K562 (cell line): ENCODE results near the gene CKLF. TPM values are rescaled to one million over a fixed set of nuclear protein-coding genes. Genes with fewer than 3 reads are reported as not detected.

Experiments used
- BMI1 ChIP-seq: fragments of 150-350 bp; IDR thresholded peaks from 2 replicates; pipeline ENCODE4 v1.6.1; 2014; ENCODE audit warnings: low read length
- EZH2 ChIP-seq: IDR thresholded peaks from 2 replicates; pipeline ENCODE4 v1.6.1; 2012; ENCODE audit warnings: low read depth, mild to moderate bottlenecking, inconsistent platforms, low read length, borderline replicate concordance
- GATAD2B ChIP-seq: fragments of 450-650 bp; IDR thresholded peaks from 2 replicates; pipeline ENCODE4 v1.6.1; 2017; ENCODE audit warnings: mild to moderate bottlenecking, borderline replicate concordance
- NR2C1 ChIP-seq, 2 experiments: fragments of 450-650 bp; IDR thresholded peaks; 2 replicates each; pipeline ENCODE4 v1.6.1; 2017; ENCODE audit warnings: mild to moderate bottlenecking in 2 of 2, antibody characterized with exemption in 1 of 2, inconsistent platforms in 1 of 2, missing compliant biosample characterization in 1 of 2, missing genetic modification characterization in 1 of 2
- PTTG1 ChIP-seq: fragments of 450-650 bp; IDR thresholded peaks from 2 replicates; pipeline ENCODE4 v1.6.1; 2016; ENCODE audit warnings: low read depth, mild to moderate bottlenecking, missing genetic modification characterization, missing compliant biosample characterization
- RHOXF2B ChIP-seq: fragments of 250-450 bp; sonication (Bioruptor Pico); conservative IDR thresholded peaks from 2 replicates; pipeline ENCODE4 v1.5.1; 2021
- SMARCB1 ChIP-seq: IDR thresholded peaks from 2 replicates; pipeline ENCODE4 v1.6.1; 2011; ENCODE audit warnings: improper control_type of control experiment, low read depth; ENCODE audit not compliant: insufficient read length
- SMC3 ChIP-seq: conservative IDR thresholded peaks from 2 replicates; pipeline ENCODE4 v1.6.1; 2011; ENCODE audit warnings: low read depth, low read length, improper control_type of control experiment; ENCODE audit not compliant: insufficient read depth
- SPI1 ChIP-seq: IDR thresholded peaks from 2 replicates; pipeline ENCODE4 v1.6.1; 2011; ENCODE audit warnings: low read depth, low read length, control low read depth, borderline replicate concordance
- TAF1 ChIP-seq: IDR thresholded peaks from 2 replicates; pipeline ENCODE4 v1.6.1; 2011; ENCODE audit warnings: mild to moderate bottlenecking, low read length, moderate library complexity; ENCODE audit not compliant: insufficient read depth, control insufficient read depth, severe bottlenecking; ENCODE audit errors: extremely low read depth
- TCF3 ChIP-seq: sonication (generic); formaldehyde crosslinking; IDR thresholded peaks from 2 replicates; pipeline ENCODE4 v1.4.0; 2020; ENCODE audit warnings: mild to moderate bottlenecking, missing genetic modification reagents
- TCF7 ChIP-seq: sonication (generic); IDR thresholded peaks from 2 replicates; pipeline ENCODE4 v1.6.1; 2016; ENCODE audit warnings: antibody characterized with exemption, borderline replicate concordance
- ZFP1 ChIP-seq: fragments of 450-650 bp; formaldehyde crosslinking; IDR thresholded peaks from 2 replicates; pipeline ENCODE4 v1.4.0; 2020; ENCODE audit warnings: mild to moderate bottlenecking, mixed read lengths
- ZNF121 ChIP-seq: sonication (generic); formaldehyde crosslinking; conservative IDR thresholded peaks from 2 replicates; pipeline ENCODE4 v1.8.0; 2022; ENCODE audit warnings: missing genetic modification reagents
- ZNF583 ChIP-seq: fragments of 250-450 bp; sonication (Bioruptor Pico); IDR thresholded peaks from 2 replicates; pipeline ENCODE4 v1.4.0; 2020
- ZNF699 ChIP-seq: fragments of 250-450 bp; sonication (Bioruptor Pico); IDR thresholded peaks from 2 replicates; pipeline ENCODE4 v1.8.0; 2021; ENCODE audit warnings: mild to moderate bottlenecking, moderate library complexity; ENCODE audit not compliant: insufficient replicate concordance
- ZNF717 ChIP-seq: fragments of 250-450 bp; sonication (Bioruptor Pico); IDR thresholded peaks from 2 replicates; pipeline ENCODE4 v1.5.0; 2021
- polyA plus RNA-seq, 8 experiments: library from polyadenylated mRNA; depleted of rRNA in 4 of 8; stranded (reverse) in 5 of 8; unstranded in 3 of 8; fragments of >200 nt; fragmentation: Nextera tagmentation in 2 of 8; fragmentation: Illumina TruSeq in 1 of 8; extraction: Ambion mirVana in 2 of 8; extraction: Trizol in 1 of 8; gene quantifications; 2 replicates each; pipeline versions ENCODE4 v1.2.1 to v1.2.3, GENCODE V29; 2011 to 2014; ENCODE audit warnings: inconsistent platforms in 1 of 8, missing spikeins in 1 of 8
- total RNA-seq, 7 experiments: library from RNA; depleted of rRNA in 6 of 7; stranded (reverse); fragments of >200 nt in 6 of 7; fragmentation: Illumina TruSeq in 2 of 7; extraction: Trizol in 2 of 7; gene quantifications; 2 replicates each; pipeline versions ENCODE4 v1.2.1 to v1.2.3, GENCODE V29; 2011 to 2021; ENCODE audit warnings: low replicate concordance in 1 of 7
- TF ChIP-seq, protein P1 (sequence below): sonication (generic); formaldehyde crosslinking; IDR thresholded peaks from 2 replicates; pipeline ENCODE4 v1.8.1; 2023; ENCODE audit warnings: mild to moderate bottlenecking, missing genetic modification reagents
- TF ChIP-seq, protein P2 (sequence below): sonication (generic); formaldehyde crosslinking; IDR thresholded peaks from 2 replicates; pipeline ENCODE4 v1.8.0; 2023; ENCODE audit warnings: missing genetic modification reagents, mild to moderate bottlenecking, borderline replicate concordance
- TF ChIP-seq, protein P3 (sequence below): sonication (generic); formaldehyde crosslinking; IDR thresholded peaks from 2 replicates; pipeline ENCODE4 v1.8.1; 2023; ENCODE audit warnings: mild to moderate bottlenecking, missing genetic modification reagents

CKLF gene
- total and polyA plus RNA-seq, 9 of the 15 experiments (the other 6 are each of a cell fraction or from before 2014, with no cell fraction given), result 84.8 to 322 (median 118) TPM

DNA sequence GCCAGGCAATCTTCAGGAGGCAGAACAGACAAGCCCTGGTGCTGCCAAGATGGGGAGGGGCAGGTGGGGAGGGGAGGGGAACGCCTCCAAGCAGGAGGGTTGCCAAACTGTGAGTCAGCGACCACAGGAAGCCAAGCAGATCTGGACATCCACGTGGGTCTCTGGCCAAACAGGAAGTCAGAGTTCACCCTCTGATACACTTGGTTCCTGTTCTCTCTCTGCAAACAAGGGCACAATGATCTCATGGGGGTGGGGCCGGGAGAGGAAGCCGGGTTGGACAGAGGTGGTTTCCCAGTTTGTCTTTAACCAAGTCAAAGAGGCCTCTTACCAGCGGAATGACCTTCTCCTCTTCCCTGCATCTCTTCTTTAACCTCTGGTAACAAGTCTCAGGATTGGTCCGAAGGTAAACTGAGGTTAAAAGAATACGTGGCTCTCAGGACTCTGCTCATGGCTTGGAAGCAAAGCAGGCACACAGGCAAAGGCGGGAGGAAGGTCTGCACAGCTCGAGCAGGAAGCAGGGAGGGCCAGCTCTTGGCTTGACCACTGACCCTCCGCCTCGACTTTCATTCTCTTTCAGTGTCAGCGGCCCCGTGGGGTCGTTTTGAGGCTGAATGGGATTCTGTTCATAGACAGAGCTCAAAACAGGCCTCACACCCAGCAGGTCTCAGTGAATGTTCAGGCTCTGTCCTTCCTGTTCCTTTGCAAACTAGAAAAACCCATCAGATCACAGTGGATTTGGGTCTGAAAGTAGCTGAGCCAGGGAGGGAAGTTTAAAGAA lies 35.4 kb upstream of the CKLF start (continued):
- TF ChIP-seq SMC3, result no peak
- no peak for TF ChIP-seq PTTG1 (tag)
- TF ChIP-seq GATAD2B, result no peak
- TF ChIP-seq SMARCB1, result peak; percentile 45
- TF ChIP-seq, protein P1, sequence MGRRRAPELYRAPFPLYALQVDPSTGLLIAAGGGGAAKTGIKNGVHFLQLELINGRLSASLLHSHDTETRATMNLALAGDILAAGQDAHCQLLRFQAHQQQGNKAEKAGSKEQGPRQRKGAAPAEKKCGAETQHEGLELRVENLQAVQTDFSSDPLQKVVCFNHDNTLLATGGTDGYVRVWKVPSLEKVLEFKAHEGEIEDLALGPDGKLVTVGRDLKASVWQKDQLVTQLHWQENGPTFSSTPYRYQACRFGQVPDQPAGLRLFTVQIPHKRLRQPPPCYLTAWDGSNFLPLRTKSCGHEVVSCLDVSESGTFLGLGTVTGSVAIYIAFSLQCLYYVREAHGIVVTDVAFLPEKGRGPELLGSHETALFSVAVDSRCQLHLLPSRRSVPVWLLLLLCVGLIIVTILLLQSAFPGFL, result no peak
- TF ChIP-seq TCF7, result no peak
- no peak for TF ChIP-seq EZH2
- TF ChIP-seq, protein P2, sequence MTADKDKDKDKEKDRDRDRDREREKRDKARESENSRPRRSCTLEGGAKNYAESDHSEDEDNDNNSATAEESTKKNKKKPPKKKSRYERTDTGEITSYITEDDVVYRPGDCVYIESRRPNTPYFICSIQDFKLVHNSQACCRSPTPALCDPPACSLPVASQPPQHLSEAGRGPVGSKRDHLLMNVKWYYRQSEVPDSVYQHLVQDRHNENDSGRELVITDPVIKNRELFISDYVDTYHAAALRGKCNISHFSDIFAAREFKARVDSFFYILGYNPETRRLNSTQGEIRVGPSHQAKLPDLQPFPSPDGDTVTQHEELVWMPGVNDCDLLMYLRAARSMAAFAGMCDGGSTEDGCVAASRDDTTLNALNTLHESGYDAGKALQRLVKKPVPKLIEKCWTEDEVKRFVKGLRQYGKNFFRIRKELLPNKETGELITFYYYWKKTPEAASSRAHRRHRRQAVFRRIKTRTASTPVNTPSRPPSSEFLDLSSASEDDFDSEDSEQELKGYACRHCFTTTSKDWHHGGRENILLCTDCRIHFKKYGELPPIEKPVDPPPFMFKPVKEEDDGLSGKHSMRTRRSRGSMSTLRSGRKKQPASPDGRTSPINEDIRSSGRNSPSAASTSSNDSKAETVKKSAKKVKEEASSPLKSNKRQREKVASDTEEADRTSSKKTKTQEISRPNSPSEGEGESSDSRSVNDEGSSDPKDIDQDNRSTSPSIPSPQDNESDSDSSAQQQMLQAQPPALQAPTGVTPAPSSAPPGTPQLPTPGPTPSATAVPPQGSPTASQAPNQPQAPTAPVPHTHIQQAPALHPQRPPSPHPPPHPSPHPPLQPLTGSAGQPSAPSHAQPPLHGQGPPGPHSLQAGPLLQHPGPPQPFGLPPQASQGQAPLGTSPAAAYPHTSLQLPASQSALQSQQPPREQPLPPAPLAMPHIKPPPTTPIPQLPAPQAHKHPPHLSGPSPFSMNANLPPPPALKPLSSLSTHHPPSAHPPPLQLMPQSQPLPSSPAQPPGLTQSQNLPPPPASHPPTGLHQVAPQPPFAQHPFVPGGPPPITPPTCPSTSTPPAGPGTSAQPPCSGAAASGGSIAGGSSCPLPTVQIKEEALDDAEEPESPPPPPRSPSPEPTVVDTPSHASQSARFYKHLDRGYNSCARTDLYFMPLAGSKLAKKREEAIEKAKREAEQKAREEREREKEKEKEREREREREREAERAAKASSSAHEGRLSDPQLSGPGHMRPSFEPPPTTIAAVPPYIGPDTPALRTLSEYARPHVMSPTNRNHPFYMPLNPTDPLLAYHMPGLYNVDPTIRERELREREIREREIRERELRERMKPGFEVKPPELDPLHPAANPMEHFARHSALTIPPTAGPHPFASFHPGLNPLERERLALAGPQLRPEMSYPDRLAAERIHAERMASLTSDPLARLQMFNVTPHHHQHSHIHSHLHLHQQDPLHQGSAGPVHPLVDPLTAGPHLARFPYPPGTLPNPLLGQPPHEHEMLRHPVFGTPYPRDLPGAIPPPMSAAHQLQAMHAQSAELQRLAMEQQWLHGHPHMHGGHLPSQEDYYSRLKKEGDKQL (CRISPR knock-in tag), result no peak
- no peak for TF ChIP-seq ZNF717
- no peak for TF ChIP-seq RHOXF2B (CRISPR knock-in tag)
- peak; percentile 59 for TF ChIP-seq TCF3
- no peak for TF ChIP-seq BMI1
- peak; percentile 94 for TF ChIP-seq SPI1
- no peak for TF ChIP-seq ZNF583 (CRISPR knock-in tag)
- TF ChIP-seq TAF1, result peak; percentile 49
- no peak for TF ChIP-seq ZFP1 (CRISPR knock-in tag)
- TF ChIP-seq, protein P3, sequence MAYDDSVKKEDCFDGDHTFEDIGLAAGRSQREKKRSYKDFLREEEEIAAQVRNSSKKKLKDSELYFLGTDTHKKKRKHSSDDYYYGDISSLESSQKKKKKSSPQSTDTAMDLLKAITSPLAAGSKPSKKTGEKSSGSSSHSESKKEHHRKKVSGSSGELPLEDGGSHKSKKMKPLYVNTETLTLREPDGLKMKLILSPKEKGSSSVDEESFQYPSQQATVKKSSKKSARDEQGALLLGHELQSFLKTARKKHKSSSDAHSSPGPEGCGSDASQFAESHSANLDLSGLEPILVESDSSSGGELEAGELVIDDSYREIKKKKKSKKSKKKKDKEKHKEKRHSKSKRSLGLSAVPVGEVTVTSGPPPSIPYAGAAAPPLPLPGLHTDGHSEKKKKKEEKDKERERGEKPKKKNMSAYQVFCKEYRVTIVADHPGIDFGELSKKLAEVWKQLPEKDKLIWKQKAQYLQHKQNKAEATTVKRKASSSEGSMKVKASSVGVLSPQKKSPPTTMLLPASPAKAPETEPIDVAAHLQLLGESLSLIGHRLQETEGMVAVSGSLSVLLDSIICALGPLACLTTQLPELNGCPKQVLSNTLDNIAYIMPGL, result no peak
- peak; percentile 79 for TF ChIP-seq NR2C1 (IDR thresholded peaks at IDR 0.05)
- peak; percentile 82 for TF ChIP-seq NR2C1 (tag; IDR thresholded peaks at IDR 0.05)
- no peak for TF ChIP-seq ZNF121 (CRISPR knock-in tag)
- TF ChIP-seq ZNF699 (CRISPR knock-in tag), result no peak
